ENCODE data around the gene SLC27A1. TPM values are rescaled to one million over a fixed set of nuclear protein-coding genes. Genes with fewer than 3 reads are reported as not detected.

SLC27A1 gene
- total RNA-seq, 1 donor from 2014 or later, result 9.5 TPM

GRCh38 chr19:17475541-17476115, 5.3 kb downstream of the SLC27A1 start:
- no peaks in the 10 kb centered on the region for H3K27me3 Mint-ChIP-seq (ENCODE audit: low read depth, unreplicated experiment)
- no peak overlapping the region for H3K4me3 Mint-ChIP-seq (ENCODE audit: unreplicated experiment)
- Histone ChIP-seq H3K4me1 (ENCODE audit: insufficient read depth, low read length) (peaks cover 35% of the 10 kb centered on the region), H3K79me2 (ENCODE audit: insufficient read depth, low read length) (peaks cover 26% of the 10 kb centered on the region), H4K20me1 (ENCODE audit: insufficient read depth, low read length) (peaks cover 10% of the 10 kb centered on the region), H3K27me3 (ENCODE audit: insufficient read depth, low read length) (no peaks in the 10 kb centered on the region), H3K9ac (ENCODE audit: low read length) (peak overlapping the region; percentile 48), H3K36me3 (ENCODE audit: insufficient read depth, low read length) (no peaks in the 10 kb centered on the region), H3K9me3 (ENCODE audit: insufficient read depth, low read depth, low read length) (no peaks in the 10 kb centered on the region), H3K4me2 (ENCODE audit: low read length) (peak overlapping the region; percentile 68), H2AFZ (ENCODE audit: low read depth, low read length) (peak overlapping the region; percentile 61), H3K27ac (ENCODE audit: low read depth, low read length) (peak overlapping the region; percentile 14), H3K4me3 (ENCODE audit: insufficient read depth, low read depth, low read length) (no peak overlapping the region)
- no peaks in the 10 kb centered on the region for H3K9me3 Mint-ChIP-seq (ENCODE audit: unreplicated experiment)
- FAIRE-seq, result peak; percentile 73
- peak; percentile 61 for DNase-seq (ENCODE audit: low read depth)
- peaks cover 10% of the 10 kb centered on the region for H3K36me3 Mint-ChIP-seq (ENCODE audit: low read depth, unreplicated experiment)
- H3K4me1 Mint-ChIP-seq (ENCODE audit: low read depth, unreplicated experiment), result peaks cover 22% of the 10 kb centered on the region
- H3K27ac Mint-ChIP-seq (ENCODE audit: unreplicated experiment), result no peak overlapping the region
- TF ChIP-seq EZH2 (IDR thresholded peaks at IDR 0.05; ENCODE audit: insufficient read depth, low read length) (no peak), CTCF (IDR thresholded peaks at IDR 0.05; ENCODE audit: insufficient read depth, low read depth, low read length) (no peak)

- H3K27ac Mint-ChIP-seq (ENCODE audit: unreplicated experiment), result peak overlapping the region; percentile 85
These were observed 9.0 kb downstream of the SLC27A1 start for GRCh38 chr19:17479325-17479791.

GRCh38 chr19:17481986-17482385, 11.7 kb downstream of the SLC27A1 start:
- FAIRE-seq, result no peak
- no peak overlapping the region for H3K27ac ChIP-seq (ENCODE audit: low read depth, low read length)
- TF ChIP-seq EZH2 (IDR thresholded peaks at IDR 0.05; ENCODE audit: insufficient read depth, low read length), result no peak
- TF ChIP-seq CTCF (IDR thresholded peaks at IDR 0.05; ENCODE audit: insufficient read depth, low read depth, low read length), result no peak

More at GRCh38 chr19:17479325-17479791, 9.0 kb downstream of the SLC27A1 start:
- Mint-ChIP-seq H3K36me3 (ENCODE audit: low read depth, unreplicated experiment) (peaks cover 12% of the 10 kb centered on the region), H3K4me3 (ENCODE audit: unreplicated experiment) (no peak overlapping the region), H3K4me1 (ENCODE audit: low read depth, unreplicated experiment) (peaks cover 18% of the 10 kb centered on the region), H3K27me3 (ENCODE audit: low read depth, unreplicated experiment) (no peaks in the 10 kb centered on the region), H3K9me3 (ENCODE audit: unreplicated experiment) (no peaks in the 10 kb centered on the region)
- no peaks in the 10 kb centered on the region for H3K27me3 ChIP-seq (ENCODE audit: insufficient read depth, low read length)
- FAIRE-seq (no peak), DNase-seq (ENCODE audit: low read depth) (peak; percentile 60)
- H3K4me1 ChIP-seq (ENCODE audit: insufficient read depth, low read length), result peaks cover 21% of the 10 kb centered on the region
- peak overlapping the region; percentile 83 for H3K27ac ChIP-seq (ENCODE audit: low read depth, low read length)
- H2AFZ ChIP-seq (ENCODE audit: low read depth, low read length), result no peak overlapping the region
- H3K9me3 ChIP-seq (ENCODE audit: insufficient read depth, low read depth, low read length), result no peaks in the 10 kb centered on the region
- TF ChIP-seq EZH2 (IDR thresholded peaks at IDR 0.05; ENCODE audit: insufficient read depth, low read length), result no peak
- H4K20me1 ChIP-seq (ENCODE audit: insufficient read depth, low read length), result peaks cover 22% of the 10 kb centered on the region
- no peak overlapping the region for H3K4me3 ChIP-seq (ENCODE audit: insufficient read depth, low read depth, low read length)
- peaks cover 16% of the 10 kb centered on the region for H3K79me2 ChIP-seq (ENCODE audit: insufficient read depth, low read length)
- no peaks in the 10 kb centered on the region for H3K36me3 ChIP-seq (ENCODE audit: insufficient read depth, low read length)
- peak overlapping the region; percentile 52 for H3K4me2 ChIP-seq (ENCODE audit: low read length)
- peak overlapping the region; percentile 57 for H3K9ac ChIP-seq (ENCODE audit: low read length)

More at GRCh38 chr19:17481986-17482385, 11.7 kb downstream of the SLC27A1 start:
- Mint-ChIP-seq H3K4me3 (ENCODE audit: unreplicated experiment) (no peak overlapping the region), H3K9me3 (ENCODE audit: unreplicated experiment) (no peaks in the 10 kb centered on the region), H3K4me1 (ENCODE audit: low read depth, unreplicated experiment) (peaks cover 13% of the 10 kb centered on the region), H3K36me3 (ENCODE audit: low read depth, unreplicated experiment) (peaks cover 8% of the 10 kb centered on the region), H3K27ac (ENCODE audit: unreplicated experiment) (no peak overlapping the region), H3K27me3 (ENCODE audit: low read depth, unreplicated experiment) (no peaks in the 10 kb centered on the region)
- no peaks in the 10 kb centered on the region for H3K27me3 ChIP-seq (ENCODE audit: insufficient read depth, low read length)
- no peaks in the 10 kb centered on the region for H3K36me3 ChIP-seq (ENCODE audit: insufficient read depth, low read length)
- peaks cover 11% of the 10 kb centered on the region for H3K79me2 ChIP-seq (ENCODE audit: insufficient read depth, low read length)
- no peaks in the 10 kb centered on the region for H3K9me3 ChIP-seq (ENCODE audit: insufficient read depth, low read depth, low read length)
- peaks cover 26% of the 10 kb centered on the region for H4K20me1 ChIP-seq (ENCODE audit: insufficient read depth, low read length)
- no peak overlapping the region for H3K9ac ChIP-seq (ENCODE audit: low read length)
- H3K4me2 ChIP-seq (ENCODE audit: low read length), result no peak overlapping the region
- H3K4me3 ChIP-seq (ENCODE audit: insufficient read depth, low read depth, low read length), result no peak overlapping the region
- no peak overlapping the region for H2AFZ ChIP-seq (ENCODE audit: low read depth, low read length)
- H3K4me1 ChIP-seq (ENCODE audit: insufficient read depth, low read length), result peaks cover 11% of the 10 kb centered on the region
- no peak for DNase-seq (ENCODE audit: low read depth)
